ENCODE results near the gene EPX.

DNA sequence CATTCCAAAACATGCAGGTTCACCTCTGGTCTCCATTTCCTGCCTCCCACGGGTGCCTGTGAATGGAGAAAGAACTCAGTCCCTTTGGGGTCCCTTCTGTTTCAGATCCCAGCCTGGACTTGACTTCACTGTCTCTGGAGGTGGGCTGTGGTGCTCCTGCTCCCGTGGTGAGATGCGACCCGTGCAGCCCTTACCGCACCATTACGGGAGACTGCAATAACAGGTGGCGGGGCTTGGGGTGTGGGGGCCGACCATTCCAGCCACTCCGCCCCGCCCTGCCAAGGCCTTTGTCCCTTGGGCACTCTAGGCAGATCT, 56.4 kb downstream of the EPX start:
- TF ChIP-seq, protein P1, sequence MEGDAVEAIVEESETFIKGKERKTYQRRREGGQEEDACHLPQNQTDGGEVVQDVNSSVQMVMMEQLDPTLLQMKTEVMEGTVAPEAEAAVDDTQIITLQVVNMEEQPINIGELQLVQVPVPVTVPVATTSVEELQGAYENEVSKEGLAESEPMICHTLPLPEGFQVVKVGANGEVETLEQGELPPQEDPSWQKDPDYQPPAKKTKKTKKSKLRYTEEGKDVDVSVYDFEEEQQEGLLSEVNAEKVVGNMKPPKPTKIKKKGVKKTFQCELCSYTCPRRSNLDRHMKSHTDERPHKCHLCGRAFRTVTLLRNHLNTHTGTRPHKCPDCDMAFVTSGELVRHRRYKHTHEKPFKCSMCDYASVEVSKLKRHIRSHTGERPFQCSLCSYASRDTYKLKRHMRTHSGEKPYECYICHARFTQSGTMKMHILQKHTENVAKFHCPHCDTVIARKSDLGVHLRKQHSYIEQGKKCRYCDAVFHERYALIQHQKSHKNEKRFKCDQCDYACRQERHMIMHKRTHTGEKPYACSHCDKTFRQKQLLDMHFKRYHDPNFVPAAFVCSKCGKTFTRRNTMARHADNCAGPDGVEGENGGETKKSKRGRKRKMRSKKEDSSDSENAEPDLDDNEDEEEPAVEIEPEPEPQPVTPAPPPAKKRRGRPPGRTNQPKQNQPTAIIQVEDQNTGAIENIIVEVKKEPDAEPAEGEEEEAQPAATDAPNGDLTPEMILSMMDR (IDR thresholded peaks at IDR 0.05) = no peak
- TF ChIP-seq POLR2A (IDR thresholded peaks at IDR 0.05) = no peak
